ENCODE results near the gene PCDHGA10.

GRCh38 chr5:141389153-141390042 lies 23.4 kb upstream of the PCDHGA10 start:
- TF ChIP-seq FOXM1 (IDR thresholded peaks at IDR 0.05; ENCODE audit: low read depth) (no peak), CTCF (IDR thresholded peaks at IDR 0.05) (no peak), FOXJ3 (CRISPR knock-in tag; IDR thresholded peaks at IDR 0.05) (no peak), CHD2 (IDR thresholded peaks at IDR 0.05; ENCODE audit: low read length, partially characterized antibody) (no peak), YY1 (IDR thresholded peaks at IDR 0.05; ENCODE audit: low read depth) (no peak), EZH2phosphoT487 (IDR thresholded peaks at IDR 0.05; ENCODE audit: borderline replicate concordance, low read depth) (no peak), REST (IDR thresholded peaks at IDR 0.05; ENCODE audit: low read depth, low read length) (no peak), NFIC (IDR thresholded peaks at IDR 0.05; ENCODE audit: borderline replicate concordance) (no peak), EP300 (IDR thresholded peaks at IDR 0.05; ENCODE audit: borderline replicate concordance in 1 of 2, low read depth in 1 of 2, low read length in 1 of 2) (no peak), TCF12 (IDR thresholded peaks at IDR 0.05) (no peak), USF2 (IDR thresholded peaks at IDR 0.05; ENCODE audit: borderline replicate concordance, low read depth, low read length) (no peak), POLR2AphosphoS5 (IDR thresholded peaks at IDR 0.05; ENCODE audit: low read depth, low read length) (no peak), JUND (IDR thresholded peaks at IDR 0.05) (no peak), RCOR1 (IDR thresholded peaks at IDR 0.05; ENCODE audit: low read length) (no peak)

All from SK-N-SH (cell line).